ENCODE results near the gene FKTN.

DNA sequence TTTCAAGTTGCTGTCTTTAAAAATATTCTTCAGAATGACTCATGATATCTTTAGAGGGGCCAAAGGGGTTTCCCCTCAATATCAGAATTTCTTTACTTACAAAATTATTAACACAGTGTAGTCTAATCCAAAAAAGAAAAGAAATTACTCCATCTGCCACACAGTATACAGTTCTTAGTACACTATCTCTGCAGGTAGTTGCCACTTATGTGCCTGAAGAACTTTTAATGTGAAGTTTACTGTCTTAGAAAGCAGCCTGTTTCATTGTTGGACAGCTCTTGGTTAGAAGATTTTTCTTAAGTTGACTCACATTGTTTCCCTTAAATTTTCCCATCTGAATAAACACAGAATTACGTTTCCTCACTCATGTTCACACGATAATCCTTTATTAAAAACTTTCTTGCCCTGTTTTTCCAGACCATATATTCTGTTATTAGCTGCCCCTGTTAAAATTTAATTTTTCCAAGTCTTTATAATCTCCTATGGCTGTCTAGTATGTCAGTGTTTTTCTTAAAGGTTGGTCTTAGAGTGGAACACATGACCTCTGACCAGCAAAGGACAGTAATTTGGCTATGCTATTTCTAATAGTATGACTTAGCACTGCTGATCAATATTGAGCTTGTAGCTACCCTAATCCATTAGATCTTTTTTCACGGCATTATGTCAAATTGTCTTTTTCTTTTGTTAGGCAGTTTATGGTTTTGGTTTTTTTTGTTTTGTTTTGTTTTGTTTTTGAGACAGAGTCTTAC is 21.8 kb upstream of the FKTN start:
- TF ChIP-seq POLR2A (IDR thresholded peaks at IDR 0.05; ENCODE audit: low read length) (no peak), GATA1 (IDR thresholded peaks at IDR 0.05; ENCODE audit: low read depth, low read length) (no peak)

Measured in erythroblast (primary cell).